SU-DHL-6 (cell line): ENCODE results near the gene TBC1D22A.

Experiments
- H2AFZ ChIP-seq: fragments of 200-600 bp; sonication (generic); 2 replicates; pipeline ENCODE4 v1.6.1; 2014; ENCODE audit warnings: low read depth, mild to moderate bottlenecking, moderate library complexity, mixed read lengths, antibody characterized with exemption, low read length; ENCODE audit not compliant: severe bottlenecking
- H3F3A ChIP-seq: fragments of 200-600 bp; shearing (Covaris generic); 2 replicates; pipeline ENCODE4 v1.6.0; 2016; ENCODE audit warnings: antibody characterized with exemption, mild to moderate bottlenecking; ENCODE audit not compliant: insufficient read depth
- H3K27ac ChIP-seq: fragments of 200-600 bp; sonication (generic); 2 replicates; pipeline ENCODE4 v1.5.1; 2016; ENCODE audit warnings: low read depth, mild to moderate bottlenecking, low read length, moderate library complexity, mixed read lengths
- H3K27me3 ChIP-seq: fragments of 200-600 bp; sonication (generic), shearing (Covaris generic); 2 replicates; pipeline ENCODE4 v1.6.0; 2014; ENCODE audit warnings: mild to moderate bottlenecking, low read length
- H3K36me3 ChIP-seq: fragments of 200-600 bp; sonication (generic); 2 replicates; pipeline ENCODE4 v1.6.1; 2014; ENCODE audit warnings: mild to moderate bottlenecking, low read length, mixed read lengths
- H3K4me2 ChIP-seq: fragments of 300-600, 200-600 bp; shearing (Covaris generic), sonication (generic); 2 replicates; pipeline ENCODE4 v1.6.0; 2014; ENCODE audit warnings: low read length, low read depth, mild to moderate bottlenecking; ENCODE audit not compliant: poor library complexity, severe bottlenecking
- H3K4me3 ChIP-seq: fragments of 200-600 bp; sonication (generic); 2 replicates; pipeline ENCODE4 v1.5.1; 2014; ENCODE audit warnings: antibody characterized with exemption, low read length, mild to moderate bottlenecking, mixed read lengths; ENCODE audit not compliant: insufficient read depth, poor library complexity, severe bottlenecking
- H3K79me2 ChIP-seq: fragments of 200-600 bp; sonication (generic); 2 replicates; pipeline ENCODE4 v1.6.1; 2014; ENCODE audit warnings: mild to moderate bottlenecking, low read length, moderate library complexity; ENCODE audit not compliant: insufficient read depth
- H3K9ac ChIP-seq: fragments of 200-600 bp; sonication (generic); 2 replicates; pipeline ENCODE4 v1.7.0; 2014; ENCODE audit warnings: mild to moderate bottlenecking, low read length
- H3K9me2 ChIP-seq: fragments of 200-600 bp; sonication (generic); replicated peaks from 2 replicates; pipeline ENCODE4 v1.6.1; 2014; ENCODE audit warnings: low read length; ENCODE audit not compliant: insufficient read depth
- H3K9me3 ChIP-seq: fragments of 200-600 bp; sonication (generic); 2 replicates; pipeline ENCODE4 v1.6.1; 2014; ENCODE audit warnings: low read length, mixed read lengths; ENCODE audit not compliant: insufficient read depth
- H4K20me1 ChIP-seq: fragments of 200-600 bp; sonication (generic); 2 replicates; pipeline ENCODE4 v1.6.1; 2014; ENCODE audit warnings: low read depth, mild to moderate bottlenecking, antibody characterized with exemption, low read length, moderate library complexity, mixed read lengths
- CTCF ChIP-seq: fragments of 200-600 bp; sonication (generic); IDR thresholded peaks from one replicate; pipeline ENCODE4 v1.5.1; 2017; ENCODE audit warnings: antibody characterized with exemption, mild to moderate bottlenecking, low read length, moderate library complexity; ENCODE audit not compliant: insufficient read depth, poor library complexity, severe bottlenecking
- EZH2phosphoT487 ChIP-seq: fragments of 200-600 bp; sonication (generic), shearing (Covaris generic); conservative IDR thresholded peaks from 2 replicates; pipeline ENCODE4 v1.6.1; 2018; ENCODE audit warnings: mild to moderate bottlenecking, antibody characterized with exemption, low read length, moderate library complexity, mixed read lengths

TBC1D22A gene

GRCh38 chr22:47174096-47174495, 411.6 kb downstream of the TBC1D22A start:
- H3F3A ChIP-seq = no peaks in the 10 kb centered on the region
- no peaks in the 10 kb centered on the region for H3K79me2 ChIP-seq
- no peaks in the 10 kb centered on the region for H3K9me2 ChIP-seq
- H3K9ac ChIP-seq = no peak overlapping the region
- H2AFZ ChIP-seq = no peak overlapping the region
- TF ChIP-seq CTCF (no peak), EZH2phosphoT487 (no peak)
- no peak overlapping the region for H3K27ac ChIP-seq
- H4K20me1 ChIP-seq = no peaks in the 10 kb centered on the region
- no peaks in the 10 kb centered on the region for H3K9me3 ChIP-seq
- no peak overlapping the region for H3K4me3 ChIP-seq
- H3K27me3 ChIP-seq = no peaks in the 10 kb centered on the region
- no peaks in the 10 kb centered on the region for H3K36me3 ChIP-seq
- H3K4me2 ChIP-seq = no peak overlapping the region

- Histone ChIP-seq H3K79me2 (no peaks in the 10 kb centered on the region), H3K4me3 (no peak overlapping the region), H3K27me3 (no peaks in the 10 kb centered on the region), H3K9me3 (no peaks in the 10 kb centered on the region), H3K9ac (no peak overlapping the region), H3K4me2 (no peak overlapping the region), H3K9me2 (no peaks in the 10 kb centered on the region), H4K20me1 (no peaks in the 10 kb centered on the region), H2AFZ (no peak overlapping the region), H3F3A (no peaks in the 10 kb centered on the region), H3K27ac (no peak overlapping the region), H3K36me3 (no peaks in the 10 kb centered on the region)
- TF ChIP-seq EZH2phosphoT487 (no peak), CTCF (no peak)
Measured at GRCh38 chr22:47174671-47175112, 412.2 kb downstream of the TBC1D22A start.

DNA sequence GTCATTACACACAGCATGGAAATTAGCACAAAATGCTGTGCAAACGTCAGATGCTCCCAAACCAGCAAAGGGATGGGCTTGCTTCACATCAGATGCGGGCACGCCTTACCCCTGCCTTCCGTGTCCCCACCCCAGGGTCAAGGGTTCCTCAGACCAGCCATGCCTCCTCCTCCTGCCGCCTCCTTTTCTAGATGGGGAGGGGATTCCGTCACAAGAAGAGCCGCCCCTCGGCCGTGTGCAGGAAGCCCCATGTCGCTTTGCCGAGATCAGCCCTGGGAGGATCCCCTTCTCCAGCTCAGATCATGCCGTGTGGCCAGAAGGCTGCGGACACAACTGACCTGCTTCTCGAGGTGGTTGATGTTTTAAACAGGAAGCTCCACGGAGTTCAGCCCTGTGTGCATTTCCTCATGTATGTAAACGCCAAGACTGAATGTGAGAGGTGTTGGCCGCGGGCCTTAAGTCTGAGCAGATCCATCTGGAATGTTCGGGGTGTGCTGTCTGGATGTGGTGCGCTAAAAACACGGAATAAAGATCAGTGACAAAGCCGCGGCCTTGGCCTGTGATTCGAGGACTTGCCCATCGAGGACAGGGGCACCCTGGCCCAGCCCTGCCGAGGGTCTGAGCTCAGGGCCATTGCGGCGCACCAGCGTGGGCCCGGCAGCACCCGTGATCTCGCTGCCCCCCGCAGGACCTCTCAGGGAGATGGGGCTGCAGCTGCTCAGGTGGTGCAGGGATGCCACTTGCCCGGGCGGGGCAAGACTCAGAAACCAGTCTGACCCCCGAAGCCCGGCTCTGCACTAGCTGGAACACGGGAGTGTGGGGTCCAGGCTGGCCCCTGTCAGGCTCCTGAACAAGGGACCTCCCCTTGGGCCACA, 412.9 kb downstream of the TBC1D22A start:
- Histone ChIP-seq H2AFZ (no peak overlapping the region), H3K79me2 (no peaks in the 10 kb centered on the region), H3K4me2 (no peak overlapping the region), H3K9me3 (no peaks in the 10 kb centered on the region), H3K4me3 (no peak overlapping the region), H3F3A (no peaks in the 10 kb centered on the region), H3K27me3 (no peaks in the 10 kb centered on the region), H3K36me3 (no peaks in the 10 kb centered on the region), H3K27ac (no peak overlapping the region), H4K20me1 (no peaks in the 10 kb centered on the region), H3K9me2 (no peaks in the 10 kb centered on the region), H3K9ac (no peak overlapping the region)
- TF ChIP-seq CTCF = no peak
- TF ChIP-seq EZH2phosphoT487 = no peak
